HCT116 (cell line): ENCODE data around the gene NXN. TPM values are rescaled to one million over a fixed set of nuclear protein-coding genes. Genes with fewer than 3 reads are reported as not detected.
"Not testable (repeated sequence)": the region's sequence is repeated elsewhere in the genome, so short reads cannot be mapped to it uniquely, and the experiment has no call there.

Experiments
- ATAC-seq: fragments of 200-7000 bp; cut with Tn5 transposase; 2 replicates; pipeline ENCODE4 v1.9.1; 2020; ENCODE audit warnings: mild to moderate bottlenecking, moderate library complexity
- BruUV-seq: library from RNA; stranded (reverse); fragments of 400-500 nt; replicated peaks from 2 replicates; lab custom pipeline; 2021; lab: Mats Ljungman, UMichigan
- CTCF ChIA-PET: fragments of 300-600 bp; sonication (Branson Sonifier 250); formaldehyde crosslinking; loops from one replicate; lab custom pipeline; 2021; ENCODE audit warnings: antibody characterized with exemption; lab: Charles Lee
- POLR2A ChIA-PET: fragments of 300-600, 350-600 bp; sonication (Branson Sonifier 250); formaldehyde crosslinking; loops from one replicate; lab custom pipeline; 2021; ENCODE audit warnings: antibody characterized with exemption; lab: Charles Lee
- RAD21 ChIA-PET, 2 experiments: fragments of 300-600 bp; sonication (Branson Sonifier 250); formaldehyde crosslinking; loops; one replicate each; lab custom pipeline; 2023; ENCODE audit warnings: low total read pairs in 2 of 2; ENCODE audit not compliant: uncharacterized antibody in 2 of 2, unreplicated experiment in 2 of 2, low non-redundant PET in 1 of 2; lab: Charles Lee
- DNase-seq: peaks from one replicate; pipeline ENCODE4 v3.0.0-alpha.2; 2010; ENCODE audit warnings: low read depth, low spot score
- H2AFZ ChIP-seq: fragments of 200-600 bp; shearing (Covaris generic), sonication (generic); 2 replicates; pipeline ENCODE4 v1.6.1; 2017; ENCODE audit warnings: low read depth, mixed run types, mixed read lengths, antibody characterized with exemption, low read length; ENCODE audit not compliant: poor library complexity, severe bottlenecking
- H3K27ac ChIP-seq: 2 replicates; pipeline ENCODE4 v1.5.1; 2012; ENCODE audit warnings: low read depth, low read length
- H3K27me3 ChIP-seq: fragments of 200-600 bp; sonication (generic); 2 replicates; pipeline ENCODE4 v1.6.1; 2016; ENCODE audit warnings: mixed run types, low read length, mixed read lengths; ENCODE audit not compliant: insufficient read depth
- H3K36me3 ChIP-seq, 2 experiments: fragments of 200-500 bp in 1 of 2; fragments of 200-600 bp in 1 of 2; sonication (Bioruptor generic) in 1 of 2; sonication (generic) in 1 of 2; 2 replicates each; pipeline versions ENCODE4 v1.5.1 to v1.6.1; 2014 to 2016; ENCODE audit warnings: low read length in 2 of 2, inconsistent platforms in 1 of 2, mixed read lengths in 1 of 2, mixed run types in 1 of 2; ENCODE audit not compliant: insufficient read depth in 2 of 2, control insufficient read depth in 1 of 2
- H3K4me1 ChIP-seq, 2 experiments: fragments of 200-600 bp in 1 of 2; sonication (generic) in 1 of 2; 2 replicates each; pipeline versions ENCODE4 v1.5.1 to v1.6.1; 2012 to 2017; ENCODE audit warnings: low read length in 2 of 2, inconsistent platforms in 1 of 2, mild to moderate bottlenecking in 1 of 2, mixed read lengths in 1 of 2, mixed run types in 1 of 2, moderate library complexity in 1 of 2; ENCODE audit not compliant: insufficient read depth in 2 of 2, control insufficient read depth in 1 of 2
- H3K4me2 ChIP-seq: fragments of 200-600 bp; sonication (generic); 2 replicates; pipeline ENCODE4 v1.6.1; 2017; ENCODE audit warnings: mixed run types, low read length, mixed read lengths
- H3K4me3 ChIP-seq, 2 experiments: fragments of 200-600 bp in 1 of 2; sonication (generic) in 1 of 2; replicated peaks in 1 of 2; 2 replicates each; pipeline ENCODE4 v1.5.1; 2011 to 2016; ENCODE audit warnings: low read length in 2 of 2, control low read depth in 1 of 2, low read depth in 1 of 2, mild to moderate bottlenecking in 1 of 2, mixed read lengths in 1 of 2, mixed run types in 1 of 2
- H3K79me2 ChIP-seq: fragments of 200-600 bp; sonication (generic); 2 replicates; pipeline ENCODE4 v1.6.1; 2017; ENCODE audit warnings: mild to moderate bottlenecking, mixed run types, low read length, moderate library complexity, mixed read lengths; ENCODE audit not compliant: insufficient read depth
- H3K9ac ChIP-seq: fragments of 200-600 bp; sonication (generic); 2 replicates; pipeline ENCODE4 v1.6.1; 2016; ENCODE audit warnings: low read length, mixed read lengths
- H3K9me2 ChIP-seq: fragments of 200-600 bp; sonication (generic), shearing (Covaris generic); 2 replicates; pipeline ENCODE4 v1.6.1; 2017; ENCODE audit warnings: mixed run types, mild to moderate bottlenecking, moderate library complexity; ENCODE audit not compliant: insufficient read depth
- H3K9me3 ChIP-seq, 2 experiments: fragments of 200-500 bp in 1 of 2; fragments of 200-600 bp in 1 of 2; sonication (Bioruptor generic) in 1 of 2; sonication (generic) in 1 of 2; 2 replicates each; pipeline ENCODE4 v1.6.1; 2014 to 2017; ENCODE audit warnings: low read length in 2 of 2, mixed read lengths in 2 of 2, inconsistent platforms in 1 of 2, low read depth in 1 of 2, mild to moderate bottlenecking in 1 of 2, mixed run types in 1 of 2, moderate library complexity in 1 of 2; ENCODE audit not compliant: control insufficient read depth in 1 of 2, insufficient read depth in 1 of 2
- H4K20me1 ChIP-seq: fragments of 200-600 bp; sonication (generic), shearing (Covaris generic); 2 replicates; pipeline ENCODE4 v1.6.1; 2017; ENCODE audit warnings: mixed run types, mild to moderate bottlenecking, moderate library complexity; ENCODE audit not compliant: insufficient read depth
- ATF3 ChIP-seq: IDR thresholded peaks from 2 replicates; pipeline ENCODE4 v1.6.1; 2012
- CBX3 ChIP-seq: IDR thresholded peaks from 2 replicates; pipeline ENCODE4 v1.6.1; 2012; ENCODE audit warnings: low read depth
- CEBPB ChIP-seq: IDR thresholded peaks from 2 replicates; pipeline ENCODE4 v1.6.1; 2012; ENCODE audit warnings: low read depth
- ELF1 ChIP-seq: IDR thresholded peaks from 2 replicates; pipeline ENCODE4 v1.6.1; 2012; ENCODE audit warnings: low read depth, borderline replicate concordance
- EZH2 ChIP-seq: fragments of 200-600 bp; sonication (generic); IDR thresholded peaks from 2 replicates; pipeline ENCODE4 v1.6.1; 2017; ENCODE audit warnings: antibody characterized with exemption, mixed run types
- EZH2phosphoT487 ChIP-seq: fragments of 200-600 bp; IDR thresholded peaks from 2 replicates; pipeline ENCODE4 v1.6.1; 2018; ENCODE audit warnings: antibody characterized with exemption, borderline replicate concordance
- POLR2A ChIP-seq: IDR thresholded peaks from 2 replicates; pipeline ENCODE4 v1.7.0; 2011; ENCODE audit warnings: borderline replicate concordance; ENCODE audit not compliant: insufficient read depth, insufficient read length; ENCODE audit errors: extremely low read depth
- POLR2AphosphoS5 ChIP-seq: IDR thresholded peaks from 2 replicates; pipeline ENCODE4 v1.6.1; 2011; ENCODE audit warnings: mild to moderate bottlenecking, low read depth, low read length, moderate library complexity
- RAD21 ChIP-seq: IDR thresholded peaks from 2 replicates; pipeline ENCODE4 v1.6.1; 2012; ENCODE audit warnings: low read depth, mild to moderate bottlenecking
- REST ChIP-seq: IDR thresholded peaks from 2 replicates; pipeline ENCODE4 v1.6.1; 2012; ENCODE audit warnings: low read depth
- SP1 ChIP-seq: IDR thresholded peaks from 2 replicates; pipeline ENCODE4 v1.6.1; 2012; ENCODE audit warnings: low read depth
- SRF ChIP-seq: IDR thresholded peaks from 2 replicates; pipeline ENCODE4 v1.6.1; 2012; ENCODE audit warnings: low read depth
- YY1 ChIP-seq: IDR thresholded peaks from 2 replicates; pipeline ENCODE4 v1.6.1; 2011; ENCODE audit warnings: low read length, low read depth, moderate library complexity, mild to moderate bottlenecking; ENCODE audit not compliant: insufficient replicate concordance; ENCODE audit errors: extremely low read depth
- ZBTB33 ChIP-seq: IDR thresholded peaks from 2 replicates; pipeline ENCODE4 v1.6.1; 2011; ENCODE audit warnings: mild to moderate bottlenecking, low read length, moderate library complexity; ENCODE audit not compliant: insufficient replicate concordance; ENCODE audit errors: extremely low read depth
- ZFX ChIP-seq: fragments of 450-650 bp; IDR thresholded peaks from 2 replicates; pipeline ENCODE4 v1.6.1; 2017
- ZNF274 ChIP-seq: fragments of 200-500 bp; sonication (Bioruptor generic); IDR thresholded peaks from 2 replicates; pipeline ENCODE4 v1.6.1; 2014; ENCODE audit warnings: mild to moderate bottlenecking, low read depth, low read length, inconsistent platforms
- intact Hi-C: fragments of 100-400 bp; cut with micrococcal nuclease; formaldehyde crosslinking; loops from 2 replicates; pipeline ENCODE4 v1.10.0; 2022
- total RNA-seq: library from RNA; stranded (reverse); gene quantifications from one replicate; pipeline ENCODE4 v1.2.1, GENCODE V29; 2021; ENCODE audit not compliant: unreplicated experiment

NXN gene
- total RNA-seq, 1 experiment from 2014 or later = 83.7 TPM

GRCh38 chr17:830381-830780 lies 149.2 kb downstream of the NXN start:
- Histone ChIP-seq H3K27ac (no peak overlapping the region), H3K36me3 (no peaks in the 10 kb centered on the region; a peak in 1 of 4 replicates), H3K4me2 (no peak overlapping the region), H3K4me3 (no peak overlapping the region), H3K27me3 (no peaks in the 10 kb centered on the region), H2AFZ (no peak overlapping the region), H3K9ac (no peak overlapping the region), H3K9me3 (no peaks in the 10 kb centered on the region), H4K20me1 (no peaks in the 10 kb centered on the region), H3K79me2 (peaks cover 40% of the 10 kb centered on the region), H3K4me1 (peaks cover 8 to 9% of the 10 kb centered on the region in 2 experiments), H3K9me2 (no peaks in the 10 kb centered on the region)
- CTCF ChIA-PET = no interaction called here
- RAD21 ChIA-PET = no interaction called here
- DNase-seq = no peak
- TF ChIP-seq CBX3 = no peak
- TF ChIP-seq SP1 = no peak
- no peak for TF ChIP-seq RAD21
- TF ChIP-seq SRF = no peak
- no peak for TF ChIP-seq EZH2
- TF ChIP-seq ELF1 = no peak
- no peak for TF ChIP-seq ATF3
- no peak for TF ChIP-seq POLR2AphosphoS5
- no peak for TF ChIP-seq REST
- no peak for TF ChIP-seq ZFX
- TF ChIP-seq CEBPB = no peak
- TF ChIP-seq POLR2A = no peak
- no peak for TF ChIP-seq YY1
- no peak for TF ChIP-seq ZBTB33
- no peak for TF ChIP-seq ZNF274
- no peak for TF ChIP-seq EZH2phosphoT487
- intact Hi-C loops = no loop called here
- BruUV-seq = no TSS peak
- POLR2A ChIA-PET = no interaction called here
- no peak for ATAC-seq

- H3K4me3 ChIP-seq, H3K9me3 ChIP-seq, CTCF ChIA-PET, BruUV-seq, POLR2A ChIA-PET, H3K27ac ChIP-seq, H3K36me3 ChIP-seq, H3K9me2 ChIP-seq, H3K27me3 ChIP-seq, H4K20me1 ChIP-seq, H3K9ac ChIP-seq, H3K4me1 ChIP-seq, RAD21 ChIA-PET, H3K4me2 ChIP-seq, ATAC-seq, DNase-seq, intact Hi-C loops, H2AFZ ChIP-seq: not testable (repeated sequence)
- peaks cover 36% of the 10 kb centered on the region for H3K79me2 ChIP-seq
Measured at GRCh38 chr17:829614-830013, 150.0 kb downstream of the NXN start.
